Lower leg skin (tissue), 3 donors: ENCODE results near the gene GABARAP.

ENCODE experiments used
- POLR2A ChIP-seq, 2 donors: fragments of 450-650 bp; IDR thresholded peaks; one replicate each; pipeline ENCODE4 v1.6.1; 2016 to 2017; ENCODE audit warnings: antibody characterized with exemption in 2 of 2, mild to moderate bottlenecking in 1 of 2, moderate library complexity in 1 of 2
- TF ChIP-seq, protein P1 (sequence below), 3 donors: fragments of 450-650 bp; IDR thresholded peaks; one replicate each; pipeline ENCODE4 v1.5.1; 2016; ENCODE audit warnings: antibody characterized with exemption in 3 of 3, mild to moderate bottlenecking in 3 of 3, moderate library complexity in 2 of 3

- TF ChIP-seq, protein P1, sequence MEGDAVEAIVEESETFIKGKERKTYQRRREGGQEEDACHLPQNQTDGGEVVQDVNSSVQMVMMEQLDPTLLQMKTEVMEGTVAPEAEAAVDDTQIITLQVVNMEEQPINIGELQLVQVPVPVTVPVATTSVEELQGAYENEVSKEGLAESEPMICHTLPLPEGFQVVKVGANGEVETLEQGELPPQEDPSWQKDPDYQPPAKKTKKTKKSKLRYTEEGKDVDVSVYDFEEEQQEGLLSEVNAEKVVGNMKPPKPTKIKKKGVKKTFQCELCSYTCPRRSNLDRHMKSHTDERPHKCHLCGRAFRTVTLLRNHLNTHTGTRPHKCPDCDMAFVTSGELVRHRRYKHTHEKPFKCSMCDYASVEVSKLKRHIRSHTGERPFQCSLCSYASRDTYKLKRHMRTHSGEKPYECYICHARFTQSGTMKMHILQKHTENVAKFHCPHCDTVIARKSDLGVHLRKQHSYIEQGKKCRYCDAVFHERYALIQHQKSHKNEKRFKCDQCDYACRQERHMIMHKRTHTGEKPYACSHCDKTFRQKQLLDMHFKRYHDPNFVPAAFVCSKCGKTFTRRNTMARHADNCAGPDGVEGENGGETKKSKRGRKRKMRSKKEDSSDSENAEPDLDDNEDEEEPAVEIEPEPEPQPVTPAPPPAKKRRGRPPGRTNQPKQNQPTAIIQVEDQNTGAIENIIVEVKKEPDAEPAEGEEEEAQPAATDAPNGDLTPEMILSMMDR (IDR thresholded peaks at IDR 0.05): no peak
- no peak for TF ChIP-seq POLR2A (IDR thresholded peaks at IDR 0.05)
Observed at GRCh38 chr17:7214300-7215135, 27.7 kb downstream of the GABARAP start.
